ENCODE data around the gene HBB. TPM values are rescaled to one million over a fixed set of nuclear protein-coding genes. Genes with fewer than 3 reads are reported as not detected.

The HBB gene
- total RNA-seq, 1 donor from 2014 or later, result 162 TPM

- no peak for DNase-seq
Measured at GRCh38 chr11:5247472-5248192, 20.8 kb upstream of the HBB start.

GRCh38 chr11:5246772-5247471, 20.1 kb upstream of the HBB start:
- no peak for DNase-seq

GRCh38 chr11:5245155-5245554, 18.3 kb upstream of the HBB start:
- DNase-seq, result no peak

GRCh38 chr11:5243816-5244180, 16.9 kb upstream of the HBB start:
- DNase-seq, result no peak

GRCh38 chr11:5242933-5243815, 16.3 kb upstream of the HBB start:
- DNase-seq, result no peak

GRCh38 chr11:5242208-5242607, 15.3 kb upstream of the HBB start:
- no peak for DNase-seq

- no peak for DNase-seq
Measured at GRCh38 chr11:5241458-5241857, 14.6 kb upstream of the HBB start.

GRCh38 chr11:5240458-5240857, 13.6 kb upstream of the HBB start:
- DNase-seq, result no peak

GRCh38 chr11:5240056-5240455, 13.2 kb upstream of the HBB start:
- no peak for DNase-seq

- no peak for DNase-seq
Measured at GRCh38 chr11:5239046-5239445, 12.2 kb upstream of the HBB start.

- no peak for DNase-seq
Measured at GRCh38 chr11:5238486-5238885, 11.6 kb upstream of the HBB start.

- no peak for DNase-seq
Measured at GRCh38 chr11:5237420-5237819, 10.5 kb upstream of the HBB start.

GRCh38 chr11:5235364-5236095, 8.7 kb upstream of the HBB start:
- no peak for DNase-seq

GRCh38 chr11:5234381-5234834, 7.5 kb upstream of the HBB start, which contains the start of gene HBD:
TSS of gene HBD (minus strand) at chr11:5234483. CDS start at chr11:5234433, 50 bp downstream.
- DNase-seq, result no peak

- DNase-seq, result no peak
Measured at GRCh38 chr11:5233307-5233706, 6.4 kb upstream of the HBB start.

- DNase-seq, result no peak
Measured at GRCh38 chr11:5232821-5233220, 6.0 kb upstream of the HBB start.

- DNase-seq, result no peak
Measured at GRCh38 chr11:5232176-5232575, 5.3 kb upstream of the HBB start.

GRCh38 chr11:5231111-5231510, 4.2 kb upstream of the HBB start:
- DNase-seq, result no peak

- DNase-seq, result no peak
Measured at GRCh38 chr11:5230266-5230665, 3.4 kb upstream of the HBB start.

- DNase-seq, result no peak
Measured at GRCh38 chr11:5229796-5230195, 2.9 kb upstream of the HBB start.

- no peak for DNase-seq
Measured at GRCh38 chr11:5229356-5229755, 2.5 kb upstream of the HBB start.

- DNase-seq, result no peak
Measured at GRCh38 chr11:5228124-5228523, 1.3 kb upstream of the HBB start.
